Fibroblast of lung (primary cell): ENCODE measurements around the gene RPS27A. TPM values are rescaled to one million over a fixed set of nuclear protein-coding genes. Genes with fewer than 3 reads are reported as not detected.
"Not testable (repeated sequence)": the region's sequence is repeated elsewhere in the genome, so short reads cannot be mapped to it uniquely, and the experiment has no call there.

Experiments
- DNase-seq, 2 donors: peaks; one replicate each; pipeline versions ENCODE4 v3.0.0 to v3.0.0-alpha.2; 2010; ENCODE audit warnings: low read depth in 2 of 2
- H2AFZ ChIP-seq: 2 replicates; pipeline ENCODE4 v1.5.1; 2012; ENCODE audit warnings: low read length, control low read depth, inconsistent platforms
- H3K27ac ChIP-seq: 2 replicates; pipeline ENCODE4 v1.5.1; 2011; ENCODE audit warnings: low read length, control low read depth; ENCODE audit not compliant: insufficient read depth
- H3K27me3 ChIP-seq: 2 replicates; pipeline ENCODE4 v1.5.1; 2011; ENCODE audit warnings: mild to moderate bottlenecking, low read length; ENCODE audit not compliant: control insufficient read depth, insufficient read depth
- H3K36me3 ChIP-seq: 2 replicates; pipeline ENCODE4 v1.5.1; 2011; ENCODE audit warnings: low read length; ENCODE audit not compliant: control insufficient read depth, insufficient read depth
- H3K4me1 ChIP-seq: 2 replicates; pipeline ENCODE4 v1.5.1; 2011; ENCODE audit warnings: low read length; ENCODE audit not compliant: control insufficient read depth, insufficient read depth; ENCODE audit errors: extremely low read depth
- H3K4me2 ChIP-seq: 2 replicates; pipeline ENCODE4 v1.5.1; 2011; ENCODE audit warnings: low read length, control low read depth; ENCODE audit not compliant: insufficient read depth; ENCODE audit errors: extremely low read depth
- H3K4me3 ChIP-seq, 4 experiments: fragments of 200-600 bp in 1 of 4; sonication (generic) in 1 of 4; replicated peaks in 1 of 4; 2 replicates each; pipeline ENCODE4 v1.5.1; 2011 to 2016; ENCODE audit warnings: low read length in 4 of 4, low read depth in 3 of 4, mild to moderate bottlenecking in 3 of 4, control low read depth in 2 of 4, inconsistent platforms in 1 of 4, mixed read lengths in 1 of 4; ENCODE audit not compliant: insufficient read depth in 1 of 4; ENCODE audit errors: control extremely low read depth in 1 of 4
- H3K79me2 ChIP-seq: 2 replicates; pipeline ENCODE4 v1.5.1; 2012; ENCODE audit warnings: mild to moderate bottlenecking, low read length, inconsistent platforms; ENCODE audit not compliant: control insufficient read depth, insufficient read depth
- H3K9ac ChIP-seq: 2 replicates; pipeline ENCODE4 v1.5.1; 2011; ENCODE audit warnings: mild to moderate bottlenecking, low read length, control low read depth; ENCODE audit not compliant: insufficient read depth
- H3K9me3 ChIP-seq: 2 replicates; pipeline ENCODE4 v1.5.1; 2012; ENCODE audit warnings: low read depth, low read length; ENCODE audit not compliant: control insufficient read depth, insufficient read depth
- H4K20me1 ChIP-seq: 2 replicates; pipeline ENCODE4 v1.5.1; 2011; ENCODE audit warnings: low read length; ENCODE audit not compliant: control insufficient read depth, insufficient read depth; ENCODE audit errors: extremely low read depth
- EZH2 ChIP-seq: IDR thresholded peaks from 2 replicates; pipeline ENCODE4 v1.5.1; 2012; ENCODE audit warnings: low read length, control low read depth, mild to moderate bottlenecking; ENCODE audit errors: missing control alignments
- polyA plus RNA-seq, 2 donors: library from polyadenylated mRNA; depleted of rRNA in 1 of 2; stranded (reverse) in 1 of 2; unstranded in 1 of 2; fragments of >200 nt; gene quantifications; 2 replicates each; pipeline ENCODE4 v1.2.1, GENCODE V29; 2011 to 2012; ENCODE audit warnings: missing spikeins in 1 of 2
- total RNA-seq: library from RNA; depleted of rRNA; stranded (reverse); fragments of >200 nt; gene quantifications from 2 replicates; pipeline ENCODE4 v1.2.1, GENCODE V29; 2014
- TF ChIP-seq, protein P1 (sequence below), 2 donors: IDR thresholded peaks in 1 of 2; conservative IDR thresholded peaks in 1 of 2; 1 replicate in 1 of 2; 2 replicates in 1 of 2; pipeline ENCODE4 v1.5.1; 2011 to 2012; ENCODE audit warnings: low read length in 2 of 2, control low read depth in 1 of 2, inconsistent platforms in 1 of 2, low read depth in 1 of 2, mild to moderate bottlenecking in 1 of 2

The RPS27A gene
- total and polyA plus RNA-seq, 2 donors (not counting 1 experiment from before 2014, with no cell fraction given), result 679 to 2,117 TPM

DNA sequence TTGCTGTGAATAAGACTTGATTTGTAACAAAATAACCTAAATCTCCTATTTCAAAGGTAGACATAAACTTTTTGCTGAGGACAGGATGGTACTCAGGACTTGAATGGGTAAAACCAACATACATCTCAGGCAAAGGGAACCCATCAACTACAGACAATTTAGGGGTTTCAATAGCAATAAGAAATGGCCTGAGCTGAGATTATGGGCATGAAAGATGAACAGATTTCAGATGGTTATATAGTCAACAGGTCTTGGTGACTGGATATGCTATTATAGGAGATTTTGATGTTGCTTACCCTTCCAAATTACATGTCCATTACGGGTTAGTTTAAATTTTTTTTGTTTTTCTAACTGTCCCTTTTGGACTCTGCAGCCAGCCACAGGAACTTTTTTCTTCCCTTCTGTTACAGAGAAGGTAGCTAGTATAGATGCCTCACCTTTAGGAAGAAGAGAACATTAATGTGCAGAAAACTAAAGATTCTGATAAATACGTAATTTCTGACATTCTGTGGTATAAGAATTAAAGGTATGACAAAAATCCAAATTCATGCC is 4.6 kb downstream of the RPS27A start:
- Histone ChIP-seq H2AFZ (no peak overlapping the region), H3K9me3 (no peaks in the 10 kb centered on the region), H3K4me2 (no peak overlapping the region), H3K27ac (no peak overlapping the region), H4K20me1 (no peaks in the 10 kb centered on the region), H3K4me1 (peaks cover 5% of the 10 kb centered on the region), H3K4me3 (no peak overlapping the region), H3K79me2 (peaks cover 21% of the 10 kb centered on the region), H3K9ac (no peak overlapping the region), H3K36me3 (peaks cover 5% of the 10 kb centered on the region), H3K27me3 (no peaks in the 10 kb centered on the region)
- no peak for TF ChIP-seq EZH2
- TF ChIP-seq, protein P1, sequence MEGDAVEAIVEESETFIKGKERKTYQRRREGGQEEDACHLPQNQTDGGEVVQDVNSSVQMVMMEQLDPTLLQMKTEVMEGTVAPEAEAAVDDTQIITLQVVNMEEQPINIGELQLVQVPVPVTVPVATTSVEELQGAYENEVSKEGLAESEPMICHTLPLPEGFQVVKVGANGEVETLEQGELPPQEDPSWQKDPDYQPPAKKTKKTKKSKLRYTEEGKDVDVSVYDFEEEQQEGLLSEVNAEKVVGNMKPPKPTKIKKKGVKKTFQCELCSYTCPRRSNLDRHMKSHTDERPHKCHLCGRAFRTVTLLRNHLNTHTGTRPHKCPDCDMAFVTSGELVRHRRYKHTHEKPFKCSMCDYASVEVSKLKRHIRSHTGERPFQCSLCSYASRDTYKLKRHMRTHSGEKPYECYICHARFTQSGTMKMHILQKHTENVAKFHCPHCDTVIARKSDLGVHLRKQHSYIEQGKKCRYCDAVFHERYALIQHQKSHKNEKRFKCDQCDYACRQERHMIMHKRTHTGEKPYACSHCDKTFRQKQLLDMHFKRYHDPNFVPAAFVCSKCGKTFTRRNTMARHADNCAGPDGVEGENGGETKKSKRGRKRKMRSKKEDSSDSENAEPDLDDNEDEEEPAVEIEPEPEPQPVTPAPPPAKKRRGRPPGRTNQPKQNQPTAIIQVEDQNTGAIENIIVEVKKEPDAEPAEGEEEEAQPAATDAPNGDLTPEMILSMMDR (conservative IDR thresholded peaks at IDR 0.05 in 1 of 2, IDR thresholded peaks at IDR 0.05 in 1 of 2; ENCODE audit: low read depth in 1 of 2, low read length in 2 of 2), result no peak
- no peak for DNase-seq

DNA sequence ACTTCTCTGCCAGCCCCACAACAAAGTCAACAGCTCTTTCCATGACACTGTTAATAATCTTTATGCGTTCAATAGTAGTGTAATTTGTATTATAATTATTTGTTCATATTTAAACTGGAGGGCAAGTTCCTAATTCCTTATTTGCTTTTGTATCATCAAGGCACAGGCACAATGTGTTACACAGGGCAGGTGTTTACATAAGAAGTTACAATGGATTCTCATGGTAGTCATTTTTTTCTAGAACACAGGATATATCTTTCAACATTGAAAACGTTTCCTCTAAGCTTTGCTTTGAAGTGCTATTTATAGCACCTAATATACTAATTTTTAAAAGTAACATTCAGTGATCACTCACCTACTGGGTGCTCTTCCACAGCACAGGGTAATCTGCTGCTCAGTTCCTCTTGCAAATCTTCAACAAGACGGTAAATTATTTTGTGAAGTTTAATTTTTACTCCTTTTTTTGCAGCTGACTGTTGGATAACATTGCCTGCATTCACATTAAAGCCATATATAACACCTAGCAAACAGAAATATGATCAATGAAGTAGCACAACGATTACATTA is 7.3 kb downstream of the RPS27A start:
- H3K36me3 ChIP-seq, result peaks cover 3% of the 10 kb centered on the region
- TF ChIP-seq EZH2, result no peak
- TF ChIP-seq, protein P1 (conservative IDR thresholded peaks at IDR 0.05 in 1 of 2, IDR thresholded peaks at IDR 0.05 in 1 of 2; ENCODE audit: low read depth in 1 of 2, low read length in 2 of 2), result no peak
- no peak for DNase-seq
- H3K27ac ChIP-seq, result no peak overlapping the region
- no peaks in the 10 kb centered on the region for H4K20me1 ChIP-seq
- no peak overlapping the region for H3K4me2 ChIP-seq
- no peaks in the 10 kb centered on the region for H3K79me2 ChIP-seq
- no peak overlapping the region for H2AFZ ChIP-seq
- H3K9ac ChIP-seq, result no peak overlapping the region
- H3K27me3 ChIP-seq, result no peaks in the 10 kb centered on the region
- H3K9me3 ChIP-seq, result no peaks in the 10 kb centered on the region
- no peaks in the 10 kb centered on the region for H3K4me1 ChIP-seq
- no peak overlapping the region for H3K4me3 ChIP-seq

GRCh38 chr2:55241582-55241981 is 9.1 kb downstream of the RPS27A start:
- H3K36me3 ChIP-seq, H3K4me3 ChIP-seq, H3K4me2 ChIP-seq: not testable (repeated sequence)

More at GRCh38 chr2:55241582-55241981, 9.1 kb downstream of the RPS27A start:
- H3K9ac ChIP-seq, H2AFZ ChIP-seq, H3K9me3 ChIP-seq, H3K4me1 ChIP-seq, H3K27me3 ChIP-seq, H3K79me2 ChIP-seq, H3K27ac ChIP-seq, DNase-seq, H4K20me1 ChIP-seq: not testable (repeated sequence)
